Fibroblast of skin of right biceps (primary cell): Measurements from ENCODE around the gene MAP3K20.
"Not testable (repeated sequence)": the region's sequence is repeated elsewhere in the genome, so short reads cannot be mapped to it uniquely, and the experiment has no call there.

ENCODE experiments used
- DNase-seq: peaks from one replicate; pipeline ENCODE4 v3.0.0-alpha.2; 2013

Gene MAP3K20

DNA sequence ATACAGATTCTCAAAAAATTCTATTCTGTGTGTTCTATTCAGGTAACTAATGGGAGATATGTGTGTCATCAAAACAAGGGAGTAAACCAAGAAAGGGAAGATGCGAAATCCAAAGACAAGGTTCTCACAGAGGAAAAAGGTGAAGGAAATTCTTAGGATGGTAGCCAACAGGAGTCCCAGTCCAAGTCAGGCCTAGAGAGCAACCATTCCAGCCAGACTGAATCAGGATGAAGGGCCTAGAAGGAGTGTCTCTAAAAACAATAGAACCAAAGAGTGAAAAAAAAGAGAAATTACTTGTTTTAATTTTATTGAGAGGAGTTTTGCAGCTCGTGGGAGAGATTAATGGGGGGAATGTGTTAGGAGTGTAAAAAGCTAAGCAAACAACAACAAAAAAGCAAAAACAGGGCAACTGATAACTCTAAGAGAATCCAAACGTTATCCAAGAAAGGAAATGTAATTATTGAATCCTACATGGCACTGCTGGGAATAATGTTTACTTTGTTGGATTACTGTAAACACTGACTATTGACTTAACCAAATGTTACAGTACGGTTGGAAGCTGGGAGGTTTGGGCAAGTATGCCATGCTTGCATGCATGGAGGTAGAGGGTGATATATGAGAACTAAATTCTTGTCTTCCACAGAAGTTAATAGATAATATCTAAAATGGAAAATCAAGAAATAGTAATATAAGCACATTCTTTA lies 12.3 kb downstream of the MAP3K20 start:
- DNase-seq: no peak

DNA sequence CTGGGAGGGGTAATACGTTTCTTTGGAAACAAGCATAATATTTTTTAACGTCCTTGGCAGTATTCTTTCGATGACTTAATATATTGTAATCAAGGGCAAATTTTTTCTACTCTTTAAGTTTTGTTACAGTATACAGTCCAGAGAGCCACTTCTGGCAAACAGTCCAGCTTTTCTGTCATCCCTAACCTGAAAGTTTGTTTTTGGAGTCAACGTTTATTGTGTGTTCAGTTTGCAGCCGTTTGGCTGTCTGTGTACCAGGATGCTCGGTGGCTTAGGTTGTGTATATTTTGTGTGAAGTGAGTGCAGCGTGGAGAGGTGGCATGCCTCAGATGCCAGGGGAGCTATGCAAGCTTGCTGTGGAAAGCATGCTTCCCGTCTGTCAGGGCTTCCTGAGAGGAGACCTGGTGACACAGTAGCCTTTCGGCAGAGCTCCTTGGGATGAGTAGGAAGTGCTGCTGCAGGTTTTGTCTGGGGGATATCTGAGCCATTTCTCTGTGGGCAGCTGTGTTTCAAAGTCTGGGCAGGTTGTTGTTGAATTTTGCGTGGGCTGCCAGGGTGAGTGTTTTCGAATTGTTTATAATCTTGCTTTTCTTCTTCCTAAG lies 14.7 kb downstream of the MAP3K20 start:
- peak; percentile 53 for DNase-seq

DNA sequence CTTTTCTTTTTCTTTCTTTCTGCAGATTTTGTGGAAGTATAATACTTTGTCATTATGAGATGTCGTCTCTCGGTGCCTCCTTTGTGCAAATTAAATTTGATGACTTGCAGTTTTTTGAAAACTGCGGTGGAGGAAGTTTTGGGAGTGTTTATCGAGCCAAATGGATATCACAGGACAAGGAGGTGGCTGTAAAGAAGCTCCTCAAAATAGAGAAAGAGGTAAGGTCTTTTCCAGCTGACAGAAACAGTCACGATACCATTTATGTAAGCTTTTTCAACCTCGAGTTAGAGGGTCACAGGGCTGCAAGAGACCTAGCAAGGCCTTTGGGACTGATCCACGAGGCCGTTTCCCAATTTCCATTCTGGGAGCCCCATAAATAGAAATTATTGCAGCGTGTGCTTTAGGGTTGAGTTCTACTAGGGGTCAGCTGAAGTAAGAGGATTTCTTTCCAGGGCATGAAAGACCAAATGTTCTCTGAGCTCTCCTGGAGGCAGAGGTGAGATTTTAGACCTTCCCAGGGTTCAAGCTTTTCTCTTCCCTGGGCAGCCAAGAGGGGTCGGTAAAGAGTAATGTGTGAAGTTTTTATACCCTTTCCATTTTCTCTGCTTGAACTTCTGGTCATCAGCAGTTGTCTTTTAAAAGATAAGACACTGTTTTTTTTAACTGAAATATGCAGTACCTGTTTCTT lies 15.5 kb downstream of the MAP3K20 start:
- DNase-seq: no peak

DNA sequence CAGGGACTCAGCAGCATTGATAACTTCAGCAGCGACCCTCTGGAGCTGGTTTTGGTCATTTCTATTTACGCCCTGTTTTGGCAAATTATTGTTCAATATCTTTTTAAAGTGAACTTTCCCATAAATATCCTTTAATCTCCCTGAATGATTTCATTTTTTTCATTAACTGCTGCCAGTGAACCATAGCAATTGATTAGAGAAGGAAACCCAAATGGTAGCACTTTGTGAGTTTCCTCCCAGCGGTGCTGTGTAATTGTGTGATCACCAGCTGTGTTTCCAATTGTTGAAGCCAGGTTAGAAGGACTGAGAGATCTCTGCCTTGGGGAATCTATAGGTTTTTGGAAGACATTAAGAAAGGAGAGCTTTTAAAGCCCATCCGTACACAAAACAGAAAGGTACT lies 16.3 kb downstream of the MAP3K20 start:
- no peak for DNase-seq

DNA sequence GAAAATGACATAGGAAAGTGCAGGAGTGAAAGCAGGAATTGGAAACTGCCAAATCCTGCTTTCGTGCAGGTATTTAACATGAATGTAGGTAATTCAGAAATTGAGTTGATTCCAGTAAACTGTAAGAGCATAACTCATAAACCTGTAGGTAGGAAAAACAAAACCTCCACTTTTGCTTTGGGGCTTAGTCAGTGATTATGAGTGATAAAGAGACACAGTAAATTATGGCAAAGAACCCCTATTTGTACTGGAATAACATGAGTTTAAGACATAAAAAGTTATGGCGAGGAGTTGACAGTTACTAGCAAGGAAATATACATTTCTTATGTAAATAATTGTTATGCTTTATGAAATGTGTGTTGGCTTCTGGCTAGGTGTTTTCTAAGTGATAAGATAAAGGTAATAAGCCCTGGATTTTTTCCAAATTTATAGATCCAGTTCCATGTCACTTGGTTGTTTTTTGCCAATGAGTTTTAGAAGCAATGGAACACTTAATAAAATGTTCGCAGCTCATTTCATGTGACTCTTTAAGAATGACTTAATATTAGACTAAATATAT lies 17.3 kb downstream of the MAP3K20 start:
- no peak for DNase-seq

DNA sequence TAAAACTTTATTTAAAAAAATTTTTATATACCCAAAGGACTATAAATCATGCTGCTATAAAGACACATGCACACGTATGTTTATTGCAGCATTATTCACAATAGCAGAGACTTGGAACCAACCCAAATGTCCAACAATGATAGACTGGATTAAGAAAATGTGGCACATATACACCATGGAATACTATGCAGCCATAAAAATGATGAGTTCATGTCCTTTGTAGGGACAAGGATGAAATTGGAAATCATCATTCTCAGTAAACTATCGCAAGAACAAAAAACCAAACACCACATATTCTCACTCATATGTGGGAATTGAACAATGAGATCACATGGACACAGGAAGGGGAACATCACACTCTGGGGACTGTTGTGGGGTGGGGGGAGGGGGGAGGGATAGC lies 18.0 kb downstream of the MAP3K20 start:
- not testable (repeated sequence) for DNase-seq

DNA sequence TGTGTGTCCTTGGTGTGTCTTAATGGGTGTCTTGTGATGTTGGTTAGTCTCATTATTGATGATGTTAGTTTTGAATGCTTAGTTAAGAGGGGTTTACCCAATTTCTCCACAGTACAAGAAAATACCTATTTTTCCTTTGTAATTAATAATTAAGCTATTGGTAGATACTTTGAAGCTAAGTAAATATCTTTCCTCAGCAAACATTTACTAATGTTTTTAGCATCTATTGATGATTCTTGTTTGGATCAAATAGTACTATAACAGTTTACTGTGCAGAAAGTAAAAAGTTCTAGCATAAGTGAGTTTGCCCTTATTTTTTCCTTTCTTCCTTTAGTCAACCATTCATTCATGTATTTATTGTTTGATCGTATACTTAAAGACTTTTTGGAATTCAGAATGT lies 19.1 kb downstream of the MAP3K20 start:
- no peak for DNase-seq

DNA sequence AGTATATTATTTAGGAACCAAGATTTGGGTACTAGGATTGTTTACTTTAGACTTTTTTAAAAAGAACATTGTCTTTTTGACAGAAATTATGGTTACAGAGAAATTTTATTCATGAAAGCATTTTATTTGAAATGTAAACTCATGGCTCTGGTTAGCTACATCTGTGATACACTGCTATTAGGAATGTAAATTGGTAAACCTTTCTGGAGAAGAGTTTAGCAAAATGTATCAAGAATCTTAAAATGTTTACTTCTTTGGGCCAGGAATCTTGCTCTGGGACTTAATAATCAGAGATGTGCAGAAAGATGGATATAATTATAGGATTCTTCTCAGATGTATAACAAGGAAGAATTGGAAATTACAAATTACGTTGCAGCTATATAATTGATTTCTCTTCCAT lies 19.7 kb downstream of the MAP3K20 start:
- no peak for DNase-seq

DNA sequence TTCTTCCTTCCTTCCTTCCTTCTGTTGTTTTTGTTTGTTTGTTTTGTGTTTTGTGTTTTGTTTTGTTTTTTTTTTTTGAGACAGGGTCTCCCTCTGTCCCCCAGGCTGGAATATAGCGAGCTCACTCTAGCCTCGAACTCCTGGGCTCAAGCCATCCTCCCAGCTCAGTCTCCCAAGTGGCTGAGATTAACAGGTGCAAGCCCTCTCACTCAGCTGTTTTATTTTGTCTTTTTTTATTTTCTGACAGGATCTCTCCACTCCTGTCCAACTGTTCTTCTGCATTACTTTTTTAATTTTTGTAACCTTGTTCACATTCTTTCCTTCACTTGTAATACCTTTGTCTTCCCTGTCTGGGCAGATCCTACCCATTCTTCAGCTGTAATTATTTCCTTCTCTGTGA lies 23.6 kb downstream of the MAP3K20 start:
- DNase-seq: no peak

DNA sequence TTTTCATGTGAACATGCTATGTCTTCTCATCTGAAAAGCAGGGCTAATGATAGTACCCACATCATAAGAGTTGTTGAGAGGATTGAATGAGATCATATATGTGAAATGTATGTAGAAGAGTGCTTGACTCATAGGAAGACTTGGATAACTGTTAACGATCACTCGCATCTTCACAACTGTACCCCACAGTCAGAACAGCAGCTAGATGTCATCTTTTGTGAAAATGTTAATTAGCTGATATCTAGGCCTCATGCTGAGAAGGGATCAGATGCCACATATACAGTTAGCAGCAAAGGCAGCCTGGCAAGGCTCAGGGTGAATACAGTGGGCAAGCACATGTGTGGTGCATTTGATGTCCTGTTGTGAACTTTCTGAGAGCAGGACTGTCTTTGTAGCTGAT lies 24.2 kb downstream of the MAP3K20 start:
- no peak for DNase-seq

DNA sequence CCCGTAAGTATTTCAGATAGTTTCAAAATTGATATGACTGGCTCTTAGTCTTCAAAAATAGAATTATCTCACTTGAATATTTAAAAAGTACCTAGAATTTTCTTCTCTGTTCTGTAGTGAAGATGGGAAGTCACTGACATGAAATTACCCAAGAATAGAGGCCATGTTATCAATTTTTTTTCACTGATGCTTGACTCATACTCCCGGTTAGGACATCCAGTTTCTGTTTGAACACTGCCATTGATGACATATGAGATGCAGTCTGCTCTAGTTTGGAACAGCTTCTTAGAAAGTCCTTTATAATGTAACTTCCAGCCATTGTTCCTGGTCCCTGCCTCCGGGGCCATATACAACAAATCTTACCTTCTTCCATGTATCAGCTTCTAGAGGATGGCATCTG lies 26.0 kb downstream of the MAP3K20 start:
- DNase-seq: peak; percentile 25

DNA sequence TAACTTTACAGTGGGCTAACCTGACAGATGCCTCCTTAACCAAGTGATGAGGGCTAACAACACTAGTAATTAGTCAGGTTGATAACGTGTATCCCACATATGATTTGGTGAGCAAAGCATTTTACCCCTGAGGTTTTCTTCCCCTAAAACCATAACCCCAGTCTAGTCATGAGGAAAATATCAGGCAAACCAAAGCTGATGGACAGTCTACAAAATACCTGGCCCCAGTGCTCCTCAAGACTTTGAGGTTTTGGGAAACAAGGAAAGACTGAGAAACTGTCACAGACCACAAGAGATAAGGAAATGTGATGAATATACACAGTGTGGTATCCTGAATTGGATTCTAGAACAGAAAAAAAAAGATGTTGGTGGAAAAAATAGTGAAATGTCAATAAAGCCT lies 28.5 kb downstream of the MAP3K20 start:
- no peak for DNase-seq

DNA sequence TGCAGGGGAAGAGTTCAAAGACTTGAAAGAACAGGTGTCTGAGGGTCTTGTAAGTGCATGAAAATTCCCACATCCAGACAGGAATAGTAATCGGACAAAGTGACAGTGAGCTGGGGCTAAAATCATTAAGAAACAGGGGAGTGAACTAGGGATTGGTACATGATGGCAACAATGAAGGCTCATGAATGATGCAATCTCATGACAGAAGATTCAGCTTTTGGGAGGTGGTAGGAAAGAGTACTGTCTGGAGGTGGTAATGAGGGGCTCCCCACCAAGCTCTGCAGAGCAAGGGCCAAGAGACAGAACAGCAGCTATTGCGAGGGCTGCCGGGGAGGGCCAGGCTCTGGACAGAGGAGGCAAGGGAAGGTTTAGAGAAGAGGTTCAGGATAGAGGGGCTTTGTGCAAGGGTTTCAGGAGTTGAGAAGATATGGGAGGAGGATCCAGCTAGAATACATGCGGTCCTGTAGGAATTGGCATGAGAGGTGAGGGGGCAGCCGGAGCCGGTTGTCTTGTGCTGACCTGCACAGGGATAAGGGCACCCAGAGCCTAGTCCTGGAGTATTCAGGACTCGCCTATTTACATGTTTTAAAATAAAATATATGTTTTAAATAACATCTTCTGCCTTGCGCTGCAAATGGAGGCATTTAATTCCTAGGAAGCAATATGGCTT lies 31.4 kb downstream of the MAP3K20 start:
- DNase-seq: no peak

DNA sequence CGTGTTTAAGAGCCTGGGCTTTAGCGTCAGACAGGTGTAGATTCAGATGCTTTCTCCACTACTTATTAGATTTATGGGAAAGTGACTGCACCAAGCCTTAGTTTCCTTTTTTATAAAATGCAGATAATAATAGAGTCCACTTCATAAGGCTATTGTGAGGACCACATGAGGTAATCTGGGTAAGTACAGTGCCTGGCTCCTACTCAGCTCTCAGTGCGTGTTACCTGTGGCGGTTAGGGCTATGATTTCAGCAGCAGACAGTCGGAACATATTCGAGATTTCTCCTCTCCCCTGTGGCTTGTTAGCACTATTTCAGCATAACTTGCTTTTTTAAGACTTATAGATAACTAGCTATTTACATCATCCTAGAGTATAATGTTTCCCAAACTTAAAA lies 32.0 kb downstream of the MAP3K20 start:
- no peak for DNase-seq

DNA sequence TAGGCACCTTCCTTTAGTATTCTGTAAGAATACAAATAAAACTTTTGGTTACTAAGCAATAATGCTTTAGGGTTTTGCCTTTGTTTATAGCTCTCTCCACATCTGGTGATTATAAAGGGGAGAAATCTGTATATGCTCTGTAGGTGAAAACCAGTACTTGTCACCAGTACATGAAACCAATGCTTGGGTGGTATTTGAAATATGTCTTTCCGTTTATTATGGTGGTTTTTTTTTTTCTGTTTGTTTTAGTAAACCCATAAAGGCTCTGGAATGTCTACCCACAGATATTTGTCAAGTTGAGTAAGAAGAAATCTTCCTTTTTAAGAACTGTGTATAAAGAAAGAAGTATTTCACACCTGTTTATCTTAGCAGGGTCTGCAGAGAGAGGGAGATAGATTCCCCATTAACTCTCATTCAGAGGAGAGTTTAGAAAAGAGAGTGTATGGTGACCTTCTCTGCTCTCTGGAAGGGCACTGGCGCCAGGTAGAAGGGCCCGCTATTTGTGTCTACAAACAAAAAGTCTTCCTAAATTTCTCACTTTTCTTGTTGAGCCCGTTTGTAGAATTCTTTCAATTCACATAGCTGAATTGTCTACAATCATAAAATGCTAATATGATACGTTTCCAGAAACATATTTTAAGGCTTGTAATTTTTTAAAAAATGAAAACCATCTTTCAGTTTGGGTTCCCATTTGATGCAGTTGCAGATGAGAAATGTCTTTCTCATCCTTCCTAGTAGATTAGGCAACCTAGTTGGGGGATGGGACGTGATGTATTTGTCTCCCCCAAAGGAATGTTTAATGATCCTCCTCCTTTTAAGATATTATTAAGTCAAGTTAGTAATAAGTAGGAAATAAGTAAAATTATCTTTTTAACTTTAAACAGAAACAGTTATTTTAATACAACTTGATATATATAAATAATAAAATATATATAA lies 33.9 kb downstream of the MAP3K20 start:
- DNase-seq: peak; percentile 91

DNA sequence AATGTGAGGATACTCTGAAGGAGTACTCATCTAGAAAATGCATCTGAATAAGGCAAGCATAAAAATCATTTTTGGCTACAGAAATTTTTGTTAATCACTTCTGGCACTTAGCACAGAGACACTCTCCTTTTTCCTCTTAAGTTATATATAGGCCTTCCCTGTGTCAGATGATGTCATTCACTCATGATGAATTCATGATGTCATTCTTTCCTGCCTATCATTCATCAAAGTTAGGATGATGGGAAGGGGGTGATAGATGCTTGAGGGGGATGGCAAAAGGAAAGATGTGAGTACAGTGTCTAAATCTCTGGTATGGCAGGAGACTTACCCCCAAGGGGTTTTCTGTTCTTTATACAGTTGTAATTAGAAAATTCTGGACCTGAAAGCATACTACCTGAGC lies 42.0 kb downstream of the MAP3K20 start:
- DNase-seq: peak; percentile 31

DNA sequence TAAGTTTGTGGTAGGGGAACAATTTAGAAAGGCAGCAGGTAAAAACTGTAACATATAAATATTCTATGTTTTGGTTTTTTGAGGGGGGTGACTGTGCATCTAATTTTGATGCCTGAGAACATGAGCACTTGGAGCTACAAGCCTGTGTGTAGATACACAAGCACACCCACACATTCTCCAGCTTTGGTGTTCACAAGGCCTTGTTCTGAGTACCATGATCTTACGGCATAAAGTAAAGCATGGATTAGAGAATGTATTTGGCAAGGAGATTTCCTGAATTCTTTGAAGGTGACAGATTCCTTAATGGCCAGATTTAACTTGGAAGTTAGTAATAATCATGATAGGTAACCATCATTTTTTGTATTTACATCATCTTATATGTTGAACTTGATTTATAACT lies 42.7 kb downstream of the MAP3K20 start:
- peak; percentile 62 for DNase-seq

DNA sequence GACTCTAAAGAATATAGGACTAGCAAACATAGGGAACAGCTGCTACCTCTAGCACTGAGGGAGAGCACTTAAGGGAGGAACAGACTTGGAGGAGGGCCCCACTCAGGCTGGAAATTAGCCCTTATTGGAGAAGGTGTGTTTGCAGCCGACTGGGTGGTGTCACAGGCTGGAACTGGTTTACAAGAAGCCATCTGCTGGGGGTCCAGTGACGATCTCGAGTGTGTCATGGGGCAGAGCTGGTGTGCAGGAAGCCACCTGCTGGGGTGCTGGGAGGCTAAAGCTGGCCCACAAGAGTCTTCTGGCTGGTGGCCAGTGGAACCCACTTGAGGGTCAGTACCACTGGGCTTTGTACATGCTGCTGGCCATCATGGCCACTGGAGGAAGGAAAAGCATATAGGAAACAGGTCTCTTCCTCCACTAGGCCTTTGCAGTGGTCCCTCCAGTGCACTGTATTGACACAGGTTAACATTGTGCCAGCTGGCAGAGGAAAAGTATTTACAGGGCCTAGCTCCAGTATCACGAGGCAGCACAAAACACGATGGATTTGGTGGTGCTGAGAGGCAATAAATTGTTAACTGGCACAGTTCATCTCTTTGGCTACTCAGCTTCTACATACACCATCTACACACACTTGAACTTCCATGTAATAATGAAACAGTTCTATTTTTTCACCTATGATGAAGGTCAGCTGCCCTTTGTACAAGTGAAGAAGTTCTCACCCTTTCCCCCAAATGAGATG lies 43.6 kb downstream of the MAP3K20 start:
- no peak for DNase-seq

DNA sequence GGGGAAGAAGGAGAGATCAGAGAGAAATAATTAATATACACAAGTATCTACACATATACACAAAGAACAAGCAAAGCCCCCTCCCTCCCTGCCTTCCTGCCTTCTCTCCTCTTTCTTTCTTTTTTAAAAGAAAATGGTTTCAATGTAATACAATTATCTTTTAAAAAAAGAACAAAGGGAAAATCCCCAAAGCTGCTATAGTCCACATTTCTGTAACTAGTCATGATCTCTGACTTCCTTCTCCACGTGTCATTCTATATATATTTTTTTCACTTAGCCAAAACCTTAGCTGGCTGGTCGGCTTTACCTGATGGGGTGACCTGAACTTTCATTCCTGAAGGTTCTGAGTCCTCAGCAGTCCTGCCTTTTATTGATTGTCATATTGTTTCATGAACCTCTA lies 44.3 kb downstream of the MAP3K20 start:
- no peak for DNase-seq

DNA sequence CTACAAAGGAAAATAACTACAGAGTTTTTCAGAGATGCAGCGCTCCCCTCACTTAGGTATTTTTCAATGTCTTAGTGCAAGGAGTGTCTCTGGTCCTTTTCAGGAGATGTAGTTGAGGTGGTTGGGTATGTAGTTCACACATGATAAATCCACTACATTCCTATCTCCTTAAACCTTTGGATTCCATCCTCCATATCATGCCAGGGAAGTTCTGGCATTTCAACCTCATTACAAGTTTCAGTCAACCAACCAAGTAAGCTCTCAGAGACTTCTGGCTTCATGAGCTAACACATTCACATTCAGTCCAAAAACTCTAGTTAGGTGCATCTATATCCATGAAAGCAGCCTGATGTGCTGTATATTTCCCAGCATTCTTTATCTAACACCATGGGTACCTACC lies 47.3 kb downstream of the MAP3K20 start:
- DNase-seq: peak; percentile 59

DNA sequence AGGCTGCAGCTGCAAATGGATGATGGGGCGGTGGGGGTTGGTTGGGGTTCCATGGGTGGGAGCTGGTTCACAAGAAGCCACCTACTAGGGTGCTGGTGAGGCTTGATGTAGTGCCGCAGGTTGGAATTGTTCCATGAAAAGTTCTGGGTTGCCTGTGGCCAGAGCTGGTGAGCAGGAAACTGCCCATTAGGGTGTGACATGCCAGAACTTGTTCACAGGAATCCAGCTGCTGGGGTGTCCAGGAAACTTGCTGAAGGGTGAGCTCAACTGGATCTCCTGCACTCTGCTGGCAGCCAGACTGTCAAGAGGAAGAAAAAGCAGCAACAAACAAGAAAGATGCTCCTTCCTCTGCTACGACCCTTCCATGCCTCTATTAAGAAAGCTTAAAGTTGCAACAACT lies 48.8 kb downstream of the MAP3K20 start:
- no peak for DNase-seq

DNA sequence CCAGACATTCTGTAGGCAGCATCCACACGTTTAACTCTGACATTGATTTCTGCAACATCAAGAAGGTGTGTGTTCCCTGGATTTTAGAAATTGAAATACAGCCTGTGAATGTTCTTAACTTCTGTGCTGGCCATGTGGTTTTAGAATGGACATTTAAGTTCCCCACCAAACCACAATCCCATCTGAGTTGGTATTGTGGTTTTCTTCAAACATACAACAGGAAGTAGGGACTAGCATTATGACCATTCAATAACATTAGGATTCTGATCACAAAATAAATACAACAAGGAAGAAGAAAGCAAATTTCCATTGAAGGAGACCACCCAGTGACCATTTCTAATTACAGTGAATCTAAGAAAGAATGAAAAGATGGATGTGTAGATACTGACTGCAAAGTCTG lies 51.2 kb downstream of the MAP3K20 start:
- DNase-seq: peak; percentile 61
